ENCODE measurements around the gene TACC2. TPM values are rescaled to one million over a fixed set of nuclear protein-coding genes. Genes with fewer than 3 reads are reported as not detected.

TACC2 gene
- total and polyA plus RNA-seq, 12 donors = 68.1 to 451 (median 364) TPM

DNA sequence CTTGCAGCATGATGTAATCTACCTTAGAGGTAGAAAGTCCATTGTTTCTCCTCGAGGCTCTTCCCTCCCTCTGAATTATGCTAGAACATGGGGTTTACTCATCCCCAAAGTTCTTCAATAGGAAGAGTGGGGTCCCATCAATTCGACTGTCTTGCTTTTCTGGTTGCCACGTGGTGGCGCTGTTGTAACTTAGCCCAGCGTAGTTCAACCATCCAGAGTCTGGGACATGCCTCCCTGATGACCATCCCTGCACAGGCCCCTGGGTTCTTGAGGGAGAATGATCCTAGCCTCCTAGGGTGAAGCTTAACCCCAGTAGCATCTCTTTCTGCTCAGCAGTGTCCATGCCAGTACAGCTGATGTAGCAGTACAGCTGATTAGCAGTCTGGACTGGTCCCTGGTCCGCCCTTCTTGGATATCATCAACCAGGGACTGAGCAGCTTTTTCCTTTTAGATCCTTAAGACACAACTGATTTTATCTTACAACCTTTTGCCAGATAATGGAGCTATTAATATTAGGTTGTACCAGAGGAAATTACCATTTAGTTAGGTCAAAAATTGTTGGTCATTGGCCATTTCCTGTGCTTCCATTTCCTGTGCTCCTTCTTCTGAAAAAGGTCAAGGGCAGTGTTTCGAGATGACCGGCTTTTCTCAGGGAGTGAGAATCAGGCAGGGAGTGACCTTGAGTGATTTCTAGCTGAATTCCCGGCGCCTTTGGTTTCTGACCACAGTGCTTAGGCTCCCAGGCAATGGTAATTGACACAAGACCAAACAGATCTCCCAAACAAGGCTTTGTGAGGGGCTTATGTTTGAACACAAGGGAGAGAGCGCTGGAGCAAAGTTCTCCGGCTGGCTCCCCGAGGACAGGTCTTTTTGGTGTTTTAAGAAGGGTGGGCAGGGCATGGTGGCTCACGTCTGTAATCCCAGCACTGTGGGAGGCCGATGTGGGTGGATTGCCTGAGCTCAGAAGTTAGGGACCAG, 65.4 kb downstream of the TACC2 start:
- Histone ChIP-seq H3K27me3 (no peaks in the 10 kb centered on the region), H3K9me3 (no peaks in the 10 kb centered on the region), H3K4me3 (no peak overlapping the region), H3K36me3 (peaks cover 0 to 18% (median 0%) of the 10 kb centered on the region in 9 donors), H3K27ac (peak overlapping the region; percentile 35 to 88 (median 75)), H3K4me1 (peaks cover 13 to 54% (median 34%) of the 10 kb centered on the region in 9 donors)
- peak; percentile 64 to 76 for DNase-seq
- peak; percentile 68 to 88 (median 78) for TF ChIP-seq CTCF (IDR thresholded peaks at IDR 0.05)
- peak; percentile 68 to 81 (median 78) for ATAC-seq
- intact Hi-C loops (cut with DNase I) = loop anchor here in 8 of 10 donors (1.0 to 10.0 kb wide), 9 partner anchors 58 to 220 kb away; partner anchors contain the start of genes ATE1 (in 4 of the 8), BTBD16 (in 1 of the 8) and NSMCE4A (in 1 of the 8)
- WGBS, 2 donors = 35 to 46% methylated on average over 15 of the region's 15 CpGs

DNA sequence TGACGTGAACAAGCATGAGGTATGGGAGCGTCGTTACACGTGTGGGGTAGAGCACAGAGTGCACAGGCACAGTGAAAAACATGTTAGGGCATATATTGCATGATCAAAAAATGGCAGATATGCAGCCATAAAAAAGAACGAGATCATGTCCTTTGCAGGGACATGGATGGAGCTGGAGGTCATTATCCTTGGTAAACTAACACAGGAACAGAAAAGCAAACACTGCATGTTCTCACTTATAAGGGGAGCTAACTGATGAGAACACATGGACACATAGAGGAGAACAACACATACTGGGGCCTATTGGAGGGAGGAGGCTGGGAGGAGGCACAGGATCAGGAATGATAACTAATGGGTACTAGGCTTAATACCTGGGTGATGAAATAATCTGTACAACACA, 66.3 kb downstream of the TACC2 start:
- H3K4me3 ChIP-seq = no peak overlapping the region
- DNase-seq = no peak
- whole genome bisulfite sequencing, 2 donors = 94 to 96% methylated on average over 5 of the region's 5 CpGs
- no peaks in the 10 kb centered on the region for H3K9me3 ChIP-seq
- no peak for ATAC-seq
- peaks cover 13 to 51% (median 34%) of the 10 kb centered on the region in 9 donors for H3K4me1 ChIP-seq
- peaks cover 0 to 18% (median 0%) of the 10 kb centered on the region in 9 donors for H3K36me3 ChIP-seq
- peak overlapping the region in 7 of 10 donors; percentile 71 to 88 (median 78) for H3K27ac ChIP-seq
- H3K27me3 ChIP-seq = no peaks in the 10 kb centered on the region
- intact Hi-C loops (cut with DNase I) = loop anchor here in 7 of 10 donors (2.0 to 10.0 kb wide), 6 partner anchors 57 to 220 kb away; partner anchors contain the start of gene BTBD16 (in 1 of the 7)
- no peak for TF ChIP-seq CTCF (IDR thresholded peaks at IDR 0.05)

- Histone ChIP-seq H3K27me3 (no peaks in the 10 kb centered on the region), H3K4me1 (peaks cover 13 to 40% (median 26%) of the 10 kb centered on the region in 9 donors), H3K36me3 (peaks cover 0 to 18% (median 0%) of the 10 kb centered on the region in 9 donors), H3K27ac (no peak overlapping the region), H3K4me3 (no peak overlapping the region), H3K9me3 (no peaks in the 10 kb centered on the region)
- 98% methylated on average over 8 of the region's 8 CpGs for WGBS, 2 donors
- intact Hi-C loops (cut with DNase I) = loop anchor here in 5 of 10 donors (2.0 to 10.0 kb wide), 6 partner anchors 54 to 218 kb away; partner anchors contain the start of gene BTBD16 (in 1 of the 5)
- no peak for TF ChIP-seq CTCF (IDR thresholded peaks at IDR 0.05)
- ATAC-seq (no peak), DNase-seq (no peak)
These were observed 67.6 kb downstream of the TACC2 start for GRCh38 chr10:122056431-122057094.
